Measurements from ENCODE around the gene UNC79. TPM values are rescaled to one million over a fixed set of nuclear protein-coding genes. Genes with fewer than 3 reads are reported as not detected.

Gene UNC79
- total and polyA plus RNA-seq, 2 experiments from 2014 or later: 0.04 TPM; not detected in 1

DNA sequence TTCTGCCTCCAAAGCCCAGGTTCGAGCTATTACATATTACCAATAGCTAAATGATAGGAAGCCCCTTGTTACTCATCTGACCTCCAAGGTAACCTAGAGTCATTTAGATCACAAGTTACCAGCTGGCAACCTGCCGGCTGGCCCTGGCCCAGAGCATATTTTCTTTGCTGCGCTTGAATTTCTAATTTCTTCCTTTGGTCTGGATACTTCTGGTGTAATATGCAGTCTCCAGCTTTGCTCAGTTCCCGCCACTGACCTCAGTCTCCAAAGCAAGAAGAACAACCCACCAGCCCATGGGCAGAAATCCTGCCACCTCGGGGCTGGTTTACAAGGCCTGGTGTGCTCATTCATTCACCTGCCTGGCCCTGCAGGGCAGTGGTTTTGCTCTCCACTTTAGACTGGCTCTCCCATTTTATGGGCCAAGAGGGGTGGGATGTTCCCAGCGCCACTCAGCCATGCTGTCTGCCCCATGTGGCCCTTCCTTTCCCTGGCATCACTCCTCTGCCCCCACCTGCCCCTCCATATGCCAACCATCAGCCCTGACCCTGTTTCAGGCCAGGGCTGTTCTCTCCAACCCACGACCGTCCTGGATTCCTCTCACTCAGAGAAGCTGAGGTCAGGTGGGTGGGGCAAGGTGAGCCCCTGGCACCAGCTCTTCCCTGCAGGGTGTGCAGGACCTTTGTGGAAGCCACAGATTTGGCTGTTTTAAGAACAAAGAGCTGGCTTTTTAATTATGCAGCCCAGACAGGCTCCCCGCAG, 281.5 kb downstream of the UNC79 start:
- Histone ChIP-seq H3K27ac (no peak overlapping the region), H3F3A (ENCODE audit: insufficient read depth) (no peaks in the 10 kb centered on the region), H3K4me2 (ENCODE audit: unreplicated experiment) (no peak overlapping the region), H3K9me3 (ENCODE audit: low read depth) (no peaks in the 10 kb centered on the region), H3K36me3 (ENCODE audit: low read depth) (no peaks in the 10 kb centered on the region), H3K4me1 (ENCODE audit: insufficient read depth) (no peaks in the 10 kb centered on the region), H2AFZ (no peak overlapping the region), H3K9ac (no peak overlapping the region), H3K27me3 (replicated peaks; ENCODE audit: insufficient read depth) (no peaks in the 10 kb centered on the region), H4K20me1 (ENCODE audit: insufficient read depth) (no peaks in the 10 kb centered on the region), H3K79me2 (ENCODE audit: insufficient read depth) (no peaks in the 10 kb centered on the region), H3K9me2 (ENCODE audit: insufficient read depth) (no peaks in the 10 kb centered on the region), H3K4me3 (no peak overlapping the region)
- WGBS, 2 experiments (ENCODE audit: low coverage in 1 of 2, low lambda C conversion rate in 2 of 2, missing lambda C conversion rate in 2 of 2): 56 to 61% methylated on average over 9 of the region's 9 CpGs
- in situ Hi-C loops (cut with MboI): no loop called here
- TF ChIP-seq EZH2phosphoT487 (IDR thresholded peaks at IDR 0.05; ENCODE audit: insufficient read depth, low read depth) (no peak), EZH2 (IDR thresholded peaks at IDR 0.05; ENCODE audit: insufficient read depth, poor library complexity, severe bottlenecking) (no peak)
- DNase-seq: no peak

DNA sequence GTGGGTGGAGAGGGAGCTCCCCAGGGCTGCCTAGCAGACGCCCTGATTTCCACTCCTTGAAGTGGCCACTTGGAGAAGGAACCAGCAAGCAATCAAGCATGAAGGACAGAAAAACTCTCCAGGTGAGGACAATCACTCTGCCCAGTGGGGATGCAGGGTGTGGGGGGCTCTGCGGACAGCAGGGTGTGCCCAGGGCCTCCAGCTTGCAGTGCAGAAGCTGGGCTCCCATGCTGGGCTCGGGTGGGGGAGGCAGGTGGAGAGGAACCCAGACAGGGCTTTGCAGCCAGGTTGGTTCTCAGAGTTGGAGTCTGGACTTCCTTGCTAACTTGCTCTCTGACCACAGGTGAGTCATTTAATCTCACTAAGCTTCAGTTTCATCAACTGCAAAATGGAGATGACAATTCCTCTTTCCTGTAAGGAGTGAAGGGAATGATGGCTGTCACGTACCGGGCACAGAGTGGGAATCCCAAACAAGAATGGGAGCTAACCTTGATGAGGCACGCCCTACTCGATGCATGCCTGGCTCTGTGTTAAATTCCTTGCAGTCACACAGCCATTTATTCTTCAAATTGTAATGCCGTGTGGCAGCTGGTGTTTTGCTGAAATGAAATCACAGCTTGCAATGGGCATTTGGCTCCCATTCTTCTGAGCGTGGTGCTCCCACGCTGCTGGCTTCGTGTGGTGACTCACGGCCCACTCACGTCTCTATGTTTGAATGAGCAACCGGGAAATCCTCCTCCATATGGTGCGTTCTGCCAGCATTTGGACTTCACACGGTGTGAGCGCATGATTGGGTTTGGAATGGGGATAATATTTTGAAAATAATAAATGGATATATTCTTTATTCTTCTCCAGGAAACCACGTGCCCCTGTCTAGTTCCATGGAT, 282.3 kb downstream of the UNC79 start:
- Histone ChIP-seq H3K9me2 (ENCODE audit: insufficient read depth) (no peaks in the 10 kb centered on the region), H2AFZ (no peak overlapping the region), H3K4me2 (ENCODE audit: unreplicated experiment) (no peak overlapping the region), H3F3A (ENCODE audit: insufficient read depth) (no peaks in the 10 kb centered on the region), H3K27ac (no peak overlapping the region), H3K36me3 (ENCODE audit: low read depth) (no peaks in the 10 kb centered on the region), H3K4me1 (ENCODE audit: insufficient read depth) (no peaks in the 10 kb centered on the region), H3K79me2 (ENCODE audit: insufficient read depth) (no peaks in the 10 kb centered on the region), H3K9me3 (ENCODE audit: low read depth) (no peaks in the 10 kb centered on the region), H3K27me3 (replicated peaks; ENCODE audit: insufficient read depth) (no peaks in the 10 kb centered on the region), H4K20me1 (ENCODE audit: insufficient read depth) (no peaks in the 10 kb centered on the region), H3K9ac (no peak overlapping the region), H3K4me3 (no peak overlapping the region)
- in situ Hi-C loops (cut with MboI): no loop called here
- peak; percentile 25 for DNase-seq
- TF ChIP-seq EZH2phosphoT487 (IDR thresholded peaks at IDR 0.05; ENCODE audit: insufficient read depth, low read depth) (no peak), EZH2 (IDR thresholded peaks at IDR 0.05; ENCODE audit: insufficient read depth, poor library complexity, severe bottlenecking) (no peak)
- WGBS, 2 experiments (ENCODE audit: low coverage in 1 of 2, low lambda C conversion rate in 2 of 2, missing lambda C conversion rate in 2 of 2): 41 to 42% methylated on average over 18 of the region's 18 CpGs

DNA sequence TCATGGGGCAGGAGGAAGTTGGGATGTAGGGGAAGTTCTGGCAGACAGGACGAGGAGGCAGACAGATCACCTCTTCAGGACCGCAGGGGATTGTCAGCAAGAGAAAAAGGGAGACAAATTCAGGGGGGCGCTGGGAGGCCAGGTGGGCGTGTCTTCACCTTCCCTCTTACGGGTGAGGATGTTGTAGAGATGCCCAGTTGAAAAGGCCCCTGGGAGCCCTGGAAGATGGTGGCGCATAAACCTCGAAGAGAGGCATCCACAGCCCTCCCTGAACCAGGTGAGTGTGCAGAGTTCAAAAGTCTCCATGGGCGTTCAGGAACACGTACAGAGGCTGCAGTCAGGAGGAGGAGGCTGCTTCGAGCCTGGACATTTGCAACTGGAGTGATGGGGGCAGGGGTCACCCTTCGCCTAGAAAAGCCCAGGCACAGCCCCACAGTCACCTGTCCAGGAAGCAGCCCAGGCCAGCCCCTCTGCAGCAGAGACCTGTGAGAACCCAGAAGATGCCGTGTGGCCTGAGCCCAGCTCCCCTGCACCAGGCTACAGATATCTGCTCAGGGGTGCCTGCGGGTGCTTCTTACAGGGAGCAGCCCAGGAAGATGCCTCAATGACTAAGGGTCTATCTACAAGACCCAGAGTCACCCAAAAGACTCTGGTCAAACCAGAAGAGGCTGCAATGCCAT, 283.1 kb downstream of the UNC79 start:
- Histone ChIP-seq H3K36me3 (ENCODE audit: low read depth) (no peaks in the 10 kb centered on the region), H3K4me1 (ENCODE audit: insufficient read depth) (no peaks in the 10 kb centered on the region), H3K27me3 (replicated peaks; ENCODE audit: insufficient read depth) (no peaks in the 10 kb centered on the region), H4K20me1 (ENCODE audit: insufficient read depth) (no peaks in the 10 kb centered on the region), H3K79me2 (ENCODE audit: insufficient read depth) (no peaks in the 10 kb centered on the region), H3K9me2 (ENCODE audit: insufficient read depth) (no peaks in the 10 kb centered on the region), H3K9me3 (ENCODE audit: low read depth) (no peaks in the 10 kb centered on the region), H3K27ac (no peak overlapping the region), H3F3A (ENCODE audit: insufficient read depth) (no peaks in the 10 kb centered on the region), H3K9ac (no peak overlapping the region), H2AFZ (no peak overlapping the region), H3K4me2 (ENCODE audit: unreplicated experiment) (no peak overlapping the region), H3K4me3 (no peak overlapping the region)
- WGBS, 2 experiments (ENCODE audit: low coverage in 1 of 2, low lambda C conversion rate in 2 of 2, missing lambda C conversion rate in 2 of 2): 44 to 48% methylated on average over 13 of the region's 13 CpGs
- in situ Hi-C loops (cut with MboI): no loop called here
- no peak for TF ChIP-seq EZH2 (IDR thresholded peaks at IDR 0.05; ENCODE audit: insufficient read depth, poor library complexity, severe bottlenecking)
- no peak for TF ChIP-seq EZH2phosphoT487 (IDR thresholded peaks at IDR 0.05; ENCODE audit: insufficient read depth, low read depth)
- no peak for DNase-seq

DNA sequence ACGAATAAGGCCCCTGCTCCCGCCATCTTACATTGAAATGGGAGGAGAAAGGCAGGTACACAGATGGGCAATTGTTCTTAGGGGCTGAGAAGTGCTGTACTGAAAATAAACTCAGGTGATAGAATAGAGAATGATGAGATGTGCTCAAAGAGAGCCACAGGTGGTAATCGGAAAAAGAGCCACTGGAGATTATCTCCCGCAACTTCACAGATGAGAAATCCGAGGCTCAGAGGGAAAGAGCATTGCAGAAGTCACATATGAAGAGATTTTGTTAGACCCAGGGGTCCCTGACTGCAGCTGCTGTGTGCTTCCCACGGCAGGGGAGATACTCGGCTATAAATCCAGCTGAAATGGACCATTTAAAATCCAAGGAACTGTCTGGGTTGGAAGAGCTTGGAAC, 283.9 kb downstream of the UNC79 start:
- H3K27ac ChIP-seq: no peak overlapping the region
- in situ Hi-C loops (cut with MboI): no loop called here
- no peak overlapping the region for H3K4me3 ChIP-seq
- no peaks in the 10 kb centered on the region for H3K27me3 ChIP-seq (replicated peaks; ENCODE audit: insufficient read depth)
- H2AFZ ChIP-seq: no peak overlapping the region
- H3K4me2 ChIP-seq (ENCODE audit: unreplicated experiment): no peak overlapping the region
- WGBS, 2 experiments (ENCODE audit: low coverage in 1 of 2, low lambda C conversion rate in 2 of 2, missing lambda C conversion rate in 2 of 2): 48 to 53% methylated on average over 7 of the region's 7 CpGs
- no peaks in the 10 kb centered on the region for H3K9me3 ChIP-seq (ENCODE audit: low read depth)
- H3F3A ChIP-seq (ENCODE audit: insufficient read depth): no peaks in the 10 kb centered on the region
- no peaks in the 10 kb centered on the region for H3K79me2 ChIP-seq (ENCODE audit: insufficient read depth)
- no peaks in the 10 kb centered on the region for H3K9me2 ChIP-seq (ENCODE audit: insufficient read depth)
- TF ChIP-seq EZH2phosphoT487 (IDR thresholded peaks at IDR 0.05; ENCODE audit: insufficient read depth, low read depth): no peak
- TF ChIP-seq EZH2 (IDR thresholded peaks at IDR 0.05; ENCODE audit: insufficient read depth, poor library complexity, severe bottlenecking): no peak
- H3K36me3 ChIP-seq (ENCODE audit: low read depth): no peaks in the 10 kb centered on the region
- no peaks in the 10 kb centered on the region for H4K20me1 ChIP-seq (ENCODE audit: insufficient read depth)
- no peaks in the 10 kb centered on the region for H3K4me1 ChIP-seq (ENCODE audit: insufficient read depth)
- no peak overlapping the region for H3K9ac ChIP-seq
- DNase-seq: no peak
